Glutamatergic neuron (in vitro differentiated cells): ENCODE data around the gene MT3. TPM values are rescaled to one million over a fixed set of nuclear protein-coding genes. Genes with fewer than 3 reads are reported as not detected.

Experiments
- DNase-seq: peaks from one replicate; pipeline ENCODE4 v3.0.0; 2022
- H3K27ac Mint-ChIP-seq: one replicate; pipeline ENCODE4 v1.8.0; 2020; ENCODE audit warnings: mild to moderate bottlenecking, mixed read lengths, inconsistent platforms; ENCODE audit not compliant: unreplicated experiment
- H3K27me3 Mint-ChIP-seq: one replicate; pipeline ENCODE4 v1.8.0; 2020; ENCODE audit warnings: mild to moderate bottlenecking, moderate library complexity, mixed read lengths, inconsistent platforms; ENCODE audit not compliant: unreplicated experiment
- H3K36me3 Mint-ChIP-seq: one replicate; pipeline ENCODE4 v1.8.0; 2020; ENCODE audit warnings: mild to moderate bottlenecking, mixed read lengths, inconsistent platforms; ENCODE audit not compliant: unreplicated experiment
- H3K4me1 Mint-ChIP-seq: one replicate; pipeline ENCODE4 v1.8.0; 2020; ENCODE audit warnings: mild to moderate bottlenecking, low read depth, mixed read lengths, inconsistent platforms; ENCODE audit not compliant: unreplicated experiment
- H3K4me3 Mint-ChIP-seq: one replicate; pipeline ENCODE4 v1.8.0; 2020; ENCODE audit warnings: mild to moderate bottlenecking, mixed read lengths, inconsistent platforms; ENCODE audit not compliant: unreplicated experiment
- H3K9me3 Mint-ChIP-seq: one replicate; pipeline ENCODE4 v1.8.0; 2020; ENCODE audit warnings: mild to moderate bottlenecking, moderate library complexity, mixed read lengths, inconsistent platforms; ENCODE audit not compliant: unreplicated experiment
- total RNA-seq: library from RNA; stranded (reverse); fragmentation: NEBNext Ultra II Directional; extraction: Animal tissue kit (Norgen Biotek cat#: 25700); gene quantifications from one replicate; pipeline ENCODE4 v1.2.1, GENCODE V29; 2021; ENCODE audit not compliant: unreplicated experiment
- TF ChIP-seq, protein P1 (sequence below): fragments of 200-600 bp; sonication (generic); IDR thresholded peaks from one replicate; pipeline ENCODE4 v1.5.0; 2021; ENCODE audit not compliant: partially characterized antibody, unreplicated experiment

MT3 gene
- total RNA-seq, 1 donor from 2014 or later: not detected

DNA sequence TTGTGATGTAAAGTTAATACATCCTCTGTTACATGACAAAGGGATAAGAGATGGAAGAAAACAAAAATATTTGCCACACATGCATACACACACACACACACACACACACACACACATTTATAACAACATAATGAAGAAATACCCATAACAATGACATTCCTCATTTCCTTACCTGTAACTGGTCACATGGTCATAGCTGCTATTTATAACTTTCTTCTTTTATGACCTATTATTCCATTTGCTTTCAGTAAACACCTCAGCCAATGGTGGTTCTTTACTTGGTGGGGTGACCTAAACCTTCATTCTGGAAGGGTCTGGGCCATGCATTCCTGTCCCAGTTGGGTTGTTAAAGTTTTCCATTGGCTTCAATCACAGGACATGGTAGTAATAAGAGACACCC, 24.4 kb downstream of the MT3 start:
- Mint-ChIP-seq H3K36me3 (no peaks in the 10 kb centered on the region), H3K4me3 (no peak overlapping the region), H3K4me1 (peaks cover 14% of the 10 kb centered on the region), H3K27ac (no peak overlapping the region), H3K27me3 (peaks cover 30% of the 10 kb centered on the region), H3K9me3 (peaks cover under 1% of the 10 kb centered on the region)
- no peak for DNase-seq
- TF ChIP-seq, protein P1, sequence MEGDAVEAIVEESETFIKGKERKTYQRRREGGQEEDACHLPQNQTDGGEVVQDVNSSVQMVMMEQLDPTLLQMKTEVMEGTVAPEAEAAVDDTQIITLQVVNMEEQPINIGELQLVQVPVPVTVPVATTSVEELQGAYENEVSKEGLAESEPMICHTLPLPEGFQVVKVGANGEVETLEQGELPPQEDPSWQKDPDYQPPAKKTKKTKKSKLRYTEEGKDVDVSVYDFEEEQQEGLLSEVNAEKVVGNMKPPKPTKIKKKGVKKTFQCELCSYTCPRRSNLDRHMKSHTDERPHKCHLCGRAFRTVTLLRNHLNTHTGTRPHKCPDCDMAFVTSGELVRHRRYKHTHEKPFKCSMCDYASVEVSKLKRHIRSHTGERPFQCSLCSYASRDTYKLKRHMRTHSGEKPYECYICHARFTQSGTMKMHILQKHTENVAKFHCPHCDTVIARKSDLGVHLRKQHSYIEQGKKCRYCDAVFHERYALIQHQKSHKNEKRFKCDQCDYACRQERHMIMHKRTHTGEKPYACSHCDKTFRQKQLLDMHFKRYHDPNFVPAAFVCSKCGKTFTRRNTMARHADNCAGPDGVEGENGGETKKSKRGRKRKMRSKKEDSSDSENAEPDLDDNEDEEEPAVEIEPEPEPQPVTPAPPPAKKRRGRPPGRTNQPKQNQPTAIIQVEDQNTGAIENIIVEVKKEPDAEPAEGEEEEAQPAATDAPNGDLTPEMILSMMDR: no peak

DNA sequence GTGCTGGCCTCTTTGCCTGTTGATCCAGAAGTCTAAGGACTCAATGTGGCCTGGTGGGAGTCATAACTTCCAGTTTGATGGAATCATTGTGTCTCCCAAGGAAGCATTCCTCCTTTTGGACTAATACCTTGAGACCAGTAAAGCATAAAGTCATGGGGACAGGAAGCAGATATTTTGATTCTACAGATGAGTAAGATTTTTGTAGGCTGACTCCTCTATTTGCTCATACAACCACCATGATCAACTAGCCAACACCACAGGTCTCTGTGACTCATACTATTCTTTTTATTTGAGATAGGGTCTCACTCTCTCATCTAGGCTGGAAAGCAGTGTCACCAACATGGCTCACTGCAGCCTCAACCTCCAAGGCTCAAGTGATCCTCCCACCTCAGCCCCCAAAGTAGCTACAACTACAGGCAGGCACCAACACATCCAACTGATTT, 25.2 kb downstream of the MT3 start:
- H3K27ac Mint-ChIP-seq: no peak overlapping the region
- H3K36me3 Mint-ChIP-seq: no peaks in the 10 kb centered on the region
- H3K27me3 Mint-ChIP-seq: peaks cover 29% of the 10 kb centered on the region
- H3K4me1 Mint-ChIP-seq: peaks cover 6% of the 10 kb centered on the region
- DNase-seq: no peak
- H3K9me3 Mint-ChIP-seq: peaks cover 2% of the 10 kb centered on the region
- TF ChIP-seq, protein P1: no peak
- H3K4me3 Mint-ChIP-seq: no peak overlapping the region

DNA sequence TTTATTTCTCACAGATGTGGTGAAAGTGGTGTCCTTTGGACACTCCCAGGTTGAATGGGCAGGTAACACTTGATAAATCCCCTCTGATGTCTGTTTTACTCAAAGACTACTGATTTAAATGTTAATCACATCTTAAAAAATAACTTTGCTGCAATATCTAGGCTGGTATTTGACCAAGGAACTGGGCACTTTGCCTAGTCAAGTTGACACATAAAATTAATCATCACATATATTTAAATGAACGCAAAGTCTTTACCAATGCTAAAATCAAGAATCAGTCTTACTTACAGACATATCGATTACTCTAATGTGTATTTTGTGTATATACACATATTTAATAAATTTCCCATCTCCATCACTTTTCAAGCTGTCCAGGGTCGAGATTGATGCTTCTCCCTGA, 26.0 kb downstream of the MT3 start:
- Mint-ChIP-seq H3K4me1 (peaks cover 5% of the 10 kb centered on the region), H3K9me3 (peaks cover 2% of the 10 kb centered on the region), H3K27me3 (peaks cover 28% of the 10 kb centered on the region), H3K27ac (no peak overlapping the region), H3K4me3 (no peak overlapping the region), H3K36me3 (no peaks in the 10 kb centered on the region)
- TF ChIP-seq, protein P1: no peak
- no peak for DNase-seq

DNA sequence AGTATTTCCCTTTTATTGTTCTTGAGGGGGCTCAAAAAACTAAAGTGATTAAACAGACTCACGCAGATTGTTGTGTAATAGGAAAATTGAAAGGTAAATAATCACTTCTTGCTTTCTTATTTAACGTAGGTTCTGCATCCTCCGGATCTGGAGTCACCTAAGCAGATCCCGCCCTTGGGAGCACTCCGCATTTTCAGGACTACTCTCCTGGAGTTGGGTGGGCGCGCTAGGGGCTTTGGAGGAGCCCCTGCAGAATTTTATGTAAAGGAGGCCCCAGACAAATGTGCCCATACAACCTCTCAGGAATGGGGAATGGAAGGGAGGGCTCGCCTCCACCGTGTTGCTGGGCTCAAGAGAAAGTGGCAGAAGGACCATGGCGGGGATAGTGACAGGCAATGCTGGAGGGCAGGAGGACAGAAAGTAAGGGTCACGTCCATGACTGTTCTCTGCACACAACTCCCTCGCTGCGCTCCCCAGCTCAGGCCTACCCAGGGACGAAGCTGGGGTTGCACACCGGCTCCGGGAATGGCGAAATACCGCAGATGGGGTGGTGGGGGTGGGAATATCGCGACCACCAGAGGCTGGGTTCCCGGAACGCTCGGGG, 27.4 kb downstream of the MT3 start:
- no peak for DNase-seq
- Mint-ChIP-seq H3K4me1 (peaks cover 5% of the 10 kb centered on the region), H3K27ac (no peak overlapping the region), H3K27me3 (peaks cover 31% of the 10 kb centered on the region), H3K36me3 (no peaks in the 10 kb centered on the region), H3K9me3 (peaks cover 2% of the 10 kb centered on the region), H3K4me3 (peak overlapping the region; percentile 73)
- TF ChIP-seq, protein P1: no peak

DNA sequence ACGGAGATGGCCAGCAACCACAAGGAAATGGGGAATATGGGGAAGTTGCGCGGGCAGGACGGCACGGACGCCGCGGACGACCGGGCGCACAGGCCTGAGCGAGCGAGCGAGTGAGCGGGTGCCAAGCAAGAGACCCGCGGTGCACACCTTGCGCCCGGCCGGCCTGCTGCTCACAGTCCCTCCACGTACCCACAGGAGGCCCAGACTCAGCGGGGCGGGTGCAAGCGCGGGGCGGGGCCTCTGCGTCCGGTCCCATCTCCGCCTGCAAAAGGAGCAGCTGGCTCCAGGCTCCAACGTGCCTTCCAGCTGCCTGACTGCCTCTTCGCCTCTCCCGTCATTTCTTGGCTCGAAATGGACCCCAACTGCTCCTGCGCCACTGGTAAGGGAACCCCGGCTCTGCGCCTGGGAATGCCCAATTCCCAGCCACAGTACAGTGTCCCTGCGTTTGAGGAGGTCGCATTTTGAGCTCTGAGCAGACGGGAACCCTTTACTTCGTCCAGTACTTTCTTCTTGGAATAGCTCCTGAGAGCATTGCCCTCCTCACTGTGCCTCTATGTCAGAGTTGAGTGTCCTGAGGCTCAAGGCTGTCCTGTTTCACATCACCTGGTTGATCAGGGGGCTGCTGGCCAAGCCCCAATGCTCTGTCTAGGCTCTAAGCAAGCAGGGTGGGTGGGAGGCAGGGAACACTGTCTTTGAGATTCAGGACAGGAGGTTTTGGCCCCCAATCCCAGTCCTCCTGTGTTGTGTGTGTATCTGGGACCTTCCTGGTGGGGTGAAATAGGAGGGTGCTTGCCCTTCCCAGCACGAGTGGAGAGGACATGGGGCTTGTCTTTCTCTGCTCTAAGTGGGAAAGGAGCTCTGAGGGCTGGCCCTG, 28.1 kb downstream of the MT3 start:
- Mint-ChIP-seq H3K4me3 (peak overlapping the region; percentile 88), H3K27me3 (peaks cover 31% of the 10 kb centered on the region), H3K27ac (no peak overlapping the region), H3K4me1 (peaks cover 5% of the 10 kb centered on the region), H3K9me3 (peaks cover 2% of the 10 kb centered on the region), H3K36me3 (no peaks in the 10 kb centered on the region)
- TF ChIP-seq, protein P1: no peak
- DNase-seq: peak; percentile 68
